ENCODE data around the gene CLEC4M.

DNA sequence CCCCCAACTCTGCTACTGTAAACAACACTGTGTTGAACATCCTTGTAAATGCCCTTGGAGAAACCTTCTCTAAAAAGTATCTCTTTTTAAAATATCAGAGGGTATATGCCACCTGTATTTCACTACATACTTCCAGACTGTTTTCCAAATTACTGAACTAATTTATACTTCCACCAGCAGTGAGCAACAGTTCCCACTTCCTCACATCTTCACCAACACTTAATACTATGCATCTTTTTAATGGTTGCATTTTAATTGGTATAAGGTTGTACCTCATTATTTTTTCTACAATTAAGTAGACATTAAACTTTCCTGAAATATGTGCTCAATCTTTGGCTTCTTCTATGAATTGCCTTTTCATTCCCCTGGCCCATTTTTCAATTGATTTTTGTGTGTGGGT, 21.8 kb downstream of the CLEC4M start:
- TF ChIP-seq, protein P1, sequence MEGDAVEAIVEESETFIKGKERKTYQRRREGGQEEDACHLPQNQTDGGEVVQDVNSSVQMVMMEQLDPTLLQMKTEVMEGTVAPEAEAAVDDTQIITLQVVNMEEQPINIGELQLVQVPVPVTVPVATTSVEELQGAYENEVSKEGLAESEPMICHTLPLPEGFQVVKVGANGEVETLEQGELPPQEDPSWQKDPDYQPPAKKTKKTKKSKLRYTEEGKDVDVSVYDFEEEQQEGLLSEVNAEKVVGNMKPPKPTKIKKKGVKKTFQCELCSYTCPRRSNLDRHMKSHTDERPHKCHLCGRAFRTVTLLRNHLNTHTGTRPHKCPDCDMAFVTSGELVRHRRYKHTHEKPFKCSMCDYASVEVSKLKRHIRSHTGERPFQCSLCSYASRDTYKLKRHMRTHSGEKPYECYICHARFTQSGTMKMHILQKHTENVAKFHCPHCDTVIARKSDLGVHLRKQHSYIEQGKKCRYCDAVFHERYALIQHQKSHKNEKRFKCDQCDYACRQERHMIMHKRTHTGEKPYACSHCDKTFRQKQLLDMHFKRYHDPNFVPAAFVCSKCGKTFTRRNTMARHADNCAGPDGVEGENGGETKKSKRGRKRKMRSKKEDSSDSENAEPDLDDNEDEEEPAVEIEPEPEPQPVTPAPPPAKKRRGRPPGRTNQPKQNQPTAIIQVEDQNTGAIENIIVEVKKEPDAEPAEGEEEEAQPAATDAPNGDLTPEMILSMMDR (optimal IDR thresholded peaks at IDR 0.05 in 1 of 3, IDR thresholded peaks at IDR 0.05 in 1 of 3, conservative IDR thresholded peaks at IDR 0.05 in 1 of 3; ENCODE audit: extremely low read depth in 1 of 3, insufficient read depth in 2 of 3, low read length in 3 of 3): no peak
- TF ChIP-seq EZH2 (IDR thresholded peaks at IDR 0.05; ENCODE audit: low read length): no peak
